ENCODE results near the gene SLC17A1.

SLC17A1 gene

GRCh38 chr6:25875563-25875905, 43.7 kb upstream of the SLC17A1 start:
- no peak for TF ChIP-seq ZBTB7A (IDR thresholded peaks at IDR 0.05; ENCODE audit: low read depth)
- no peak for TF ChIP-seq EP300 (IDR thresholded peaks at IDR 0.05; ENCODE audit: borderline replicate concordance)
- TF ChIP-seq MAX (IDR thresholded peaks at IDR 0.05), result no peak
- TF ChIP-seq NFIC (IDR thresholded peaks at IDR 0.05), result no peak
- no peak for TF ChIP-seq EGR1 (IDR thresholded peaks at IDR 0.05)
- TF ChIP-seq RAD21 (IDR thresholded peaks at IDR 0.05; ENCODE audit: low read depth), result no peak
- TF ChIP-seq CEBPB (IDR thresholded peaks at IDR 0.05), result no peak
- TF ChIP-seq USF1 (IDR thresholded peaks at IDR 0.05), result no peak
- no peak for TF ChIP-seq TEAD4 (IDR thresholded peaks at IDR 0.05)
- TF ChIP-seq FOXM1 (IDR thresholded peaks at IDR 0.05; ENCODE audit: borderline replicate concordance, low read depth), result no peak
- no peak for TF ChIP-seq TCF12 (IDR thresholded peaks at IDR 0.05; ENCODE audit: low read depth)
- TF ChIP-seq TAF1 (IDR thresholded peaks at IDR 0.05; ENCODE audit: low read depth), result no peak
- no peak for TF ChIP-seq YY1 (IDR thresholded peaks at IDR 0.05; ENCODE audit: low read depth)
- TF ChIP-seq CREB1 (IDR thresholded peaks at IDR 0.05; ENCODE audit: low read depth), result no peak

- TF ChIP-seq CEBPB (IDR thresholded peaks at IDR 0.05), result no peak
- TF ChIP-seq TEAD4 (IDR thresholded peaks at IDR 0.05), result no peak
- TF ChIP-seq REST (IDR thresholded peaks at IDR 0.05; ENCODE audit: low read depth), result no peak
- TF ChIP-seq RAD21 (IDR thresholded peaks at IDR 0.05; ENCODE audit: low read depth), result no peak
- TF ChIP-seq TCF12 (IDR thresholded peaks at IDR 0.05; ENCODE audit: low read depth), result no peak
- no peak for TF ChIP-seq FOXM1 (IDR thresholded peaks at IDR 0.05; ENCODE audit: borderline replicate concordance, low read depth)
- no peak for TF ChIP-seq NFIC (IDR thresholded peaks at IDR 0.05)
- no peak for TF ChIP-seq EGR1 (IDR thresholded peaks at IDR 0.05)
- TF ChIP-seq TAF1 (IDR thresholded peaks at IDR 0.05; ENCODE audit: low read depth), result no peak
- no peak for TF ChIP-seq ZBTB7A (IDR thresholded peaks at IDR 0.05; ENCODE audit: low read depth)
- no peak for TF ChIP-seq CREB1 (IDR thresholded peaks at IDR 0.05; ENCODE audit: low read depth)
- TF ChIP-seq EP300 (IDR thresholded peaks at IDR 0.05; ENCODE audit: borderline replicate concordance), result no peak
- no peak for TF ChIP-seq MAX (IDR thresholded peaks at IDR 0.05)
- TF ChIP-seq YY1 (IDR thresholded peaks at IDR 0.05; ENCODE audit: low read depth), result no peak
- TF ChIP-seq USF1 (IDR thresholded peaks at IDR 0.05), result no peak
Observed at GRCh38 chr6:25874822-25875562, 43.1 kb upstream of the SLC17A1 start.

DNA sequence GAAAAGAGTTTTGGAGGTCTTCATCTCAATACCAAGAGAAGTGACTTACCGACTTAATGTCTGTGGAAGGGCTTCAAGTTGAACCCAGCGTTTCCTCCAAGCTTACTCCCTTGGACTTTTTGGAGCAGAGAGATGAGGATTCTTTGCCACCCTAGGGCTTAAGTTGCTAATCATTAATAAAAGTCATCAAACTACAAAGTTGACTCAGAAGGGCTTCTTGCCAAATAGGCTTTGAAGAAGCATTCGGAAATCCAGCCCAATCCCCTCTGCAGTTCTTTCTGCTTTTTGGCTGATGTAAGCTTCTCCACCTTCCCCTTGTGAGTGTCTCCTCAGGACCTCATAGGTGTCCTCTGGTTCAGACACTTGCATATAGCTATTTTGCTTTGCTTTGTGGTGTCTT, 42.3 kb upstream of the SLC17A1 start, which contains the start of gene SLC17A3:
Gene SLC17A3 (minus strand): TSS at position 126 of the 400 bp plus-strand sequence. CDS start 5,856 bp downstream, outside the sequence.
- TF ChIP-seq CEBPB (IDR thresholded peaks at IDR 0.05) (no peak), NFIC (IDR thresholded peaks at IDR 0.05) (no peak), CREB1 (IDR thresholded peaks at IDR 0.05; ENCODE audit: low read depth) (no peak)

DNA sequence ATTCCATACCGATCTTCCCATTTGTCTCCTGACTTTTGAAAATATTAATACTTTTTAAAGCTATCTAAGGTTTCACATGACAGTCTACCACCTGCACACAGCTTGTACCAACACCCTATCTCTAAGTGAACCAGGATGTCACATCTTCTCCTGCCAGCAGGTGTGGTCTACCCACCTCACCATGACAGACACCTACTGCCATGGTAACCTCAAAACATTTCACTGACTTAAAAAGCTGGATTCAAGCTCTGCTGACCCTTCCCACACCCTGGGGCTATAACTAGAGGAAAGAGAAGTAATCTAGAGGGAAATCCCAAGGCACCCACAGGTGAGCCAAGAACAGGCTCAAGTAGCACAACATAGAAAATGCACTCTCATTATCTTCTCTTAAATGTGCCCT, 41.0 kb upstream of the SLC17A1 start:
- no peak for TF ChIP-seq CEBPB (IDR thresholded peaks at IDR 0.05)
- no peak for TF ChIP-seq EGR1 (IDR thresholded peaks at IDR 0.05)
- TF ChIP-seq YY1 (IDR thresholded peaks at IDR 0.05; ENCODE audit: low read depth), result no peak
- no peak for TF ChIP-seq ZBTB7A (IDR thresholded peaks at IDR 0.05; ENCODE audit: low read depth)
- no peak for TF ChIP-seq USF1 (IDR thresholded peaks at IDR 0.05)
- no peak for TF ChIP-seq NFIC (IDR thresholded peaks at IDR 0.05)
- TF ChIP-seq CREB1 (IDR thresholded peaks at IDR 0.05; ENCODE audit: low read depth), result no peak

GRCh38 chr6:25869840-25870239, 38.0 kb upstream of the SLC17A1 start:
- no peak for TF ChIP-seq NFIC (IDR thresholded peaks at IDR 0.05)
- no peak for TF ChIP-seq USF1 (IDR thresholded peaks at IDR 0.05)
- no peak for TF ChIP-seq EP300 (IDR thresholded peaks at IDR 0.05; ENCODE audit: borderline replicate concordance)

DNA sequence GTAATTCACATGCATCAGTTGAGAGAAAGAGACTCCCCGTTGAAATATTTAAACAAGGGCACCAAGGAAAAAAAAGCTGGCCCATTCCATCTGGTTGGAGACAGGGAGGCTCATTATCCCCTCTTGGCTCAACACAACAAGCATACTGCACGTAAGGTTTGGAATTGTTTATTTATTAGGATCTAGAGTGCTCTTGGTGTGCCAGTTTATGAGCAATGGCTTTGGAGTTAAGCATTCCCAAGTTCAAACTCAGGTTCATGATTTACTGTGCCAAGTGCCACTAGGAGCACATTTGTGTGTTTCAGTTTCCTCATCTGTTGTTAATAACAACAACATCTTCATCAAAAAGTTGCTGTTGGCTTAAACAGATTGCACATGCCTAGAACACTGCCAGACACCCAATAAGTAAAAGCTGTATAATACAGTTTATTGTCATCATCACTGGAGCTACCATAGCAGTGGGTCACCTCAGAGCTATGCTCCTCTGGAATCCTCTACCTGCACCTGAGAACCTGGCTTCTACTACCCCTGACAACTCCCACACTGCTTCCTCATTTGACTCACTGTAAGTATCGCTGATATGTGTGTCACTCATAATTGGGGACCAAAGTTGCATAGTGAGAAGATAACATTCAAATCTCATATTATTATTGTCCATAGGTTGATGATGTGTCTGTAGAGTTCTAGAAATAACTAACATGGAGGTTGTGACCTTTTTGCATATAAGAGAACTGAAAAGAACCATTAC, 36.8 kb upstream of the SLC17A1 start:
- TF ChIP-seq YY1 (IDR thresholded peaks at IDR 0.05; ENCODE audit: low read depth) (no peak), CREB1 (IDR thresholded peaks at IDR 0.05; ENCODE audit: low read depth) (no peak), NFIC (IDR thresholded peaks at IDR 0.05) (no peak), TCF12 (IDR thresholded peaks at IDR 0.05; ENCODE audit: low read depth) (no peak), RAD21 (IDR thresholded peaks at IDR 0.05; ENCODE audit: low read depth) (no peak), REST (IDR thresholded peaks at IDR 0.05; ENCODE audit: low read depth) (no peak), CEBPB (IDR thresholded peaks at IDR 0.05) (no peak), ZBTB7A (IDR thresholded peaks at IDR 0.05; ENCODE audit: low read depth) (no peak), MAX (IDR thresholded peaks at IDR 0.05) (no peak), USF1 (IDR thresholded peaks at IDR 0.05) (no peak), EGR1 (IDR thresholded peaks at IDR 0.05) (no peak), FOXM1 (IDR thresholded peaks at IDR 0.05; ENCODE audit: borderline replicate concordance, low read depth) (no peak), EP300 (IDR thresholded peaks at IDR 0.05; ENCODE audit: borderline replicate concordance) (no peak), TEAD4 (IDR thresholded peaks at IDR 0.05) (no peak), TAF1 (IDR thresholded peaks at IDR 0.05; ENCODE audit: low read depth) (no peak)
